RWPE1 (cell line): Measurements from ENCODE around the gene ARHGAP27.
A peak's percentile ranks its signal among the peaks of the same experiment; 100 is the strongest.

ENCODE experiments used
- CTCF ChIA-PET: fragments of 350-600 bp; sonication (Branson Sonifier 250); formaldehyde crosslinking; extraction: SDS; loops from one replicate; lab custom pipeline; 2021; lab: Yijun Ruan, JAX
- POLR2A ChIA-PET: fragments of 400-600 bp; formaldehyde crosslinking; extraction: SDS; loops from one replicate; lab custom pipeline; 2020; ENCODE audit warnings: antibody characterized with exemption; ENCODE audit not compliant: low non-redundant PET; lab: Yijun Ruan, JAX
- DNase-seq: peaks from one replicate; pipeline ENCODE4 v3.0.0; 2012; ENCODE audit warnings: low spot score
- H3K27ac ChIP-seq: fragments of 450-650 bp; 2 replicates; pipeline ENCODE4 v1.5.1; 2017
- TF ChIP-seq, protein P1 (sequence below): fragments of 450-650 bp; conservative IDR thresholded peaks from 2 replicates; pipeline ENCODE4 v1.5.1; 2017; ENCODE audit warnings: low read depth, mild to moderate bottlenecking

Gene ARHGAP27

DNA sequence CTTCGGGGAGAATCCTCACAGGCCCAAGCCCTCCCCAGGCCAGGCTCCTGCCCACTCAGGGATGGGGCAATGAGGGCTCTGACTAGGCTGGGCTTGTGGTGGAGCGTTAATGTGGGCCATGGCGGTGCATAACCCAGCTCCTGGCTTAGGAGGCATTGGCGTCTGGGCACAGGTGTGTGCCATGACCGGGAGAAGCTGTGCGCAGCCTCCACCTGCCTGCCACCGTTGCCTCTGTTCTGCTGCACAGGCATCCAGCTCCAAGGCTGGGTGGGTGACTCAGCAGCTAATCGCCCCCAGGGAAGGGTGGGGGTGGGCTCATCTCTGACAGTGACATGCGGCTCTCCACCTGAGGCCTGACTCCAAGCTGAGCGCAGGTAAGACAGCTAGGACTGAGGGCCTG, 3.5 kb upstream of the ARHGAP27 start:
- POLR2A ChIA-PET = interaction anchor here (0.6 kb wide), 2 partner anchors 55 to 150 kb away, joined by 3 to 4 read pairs; no protein-coding TSS in a partner anchor
- CTCF ChIA-PET = no interaction called here
- TF ChIP-seq, protein P1, sequence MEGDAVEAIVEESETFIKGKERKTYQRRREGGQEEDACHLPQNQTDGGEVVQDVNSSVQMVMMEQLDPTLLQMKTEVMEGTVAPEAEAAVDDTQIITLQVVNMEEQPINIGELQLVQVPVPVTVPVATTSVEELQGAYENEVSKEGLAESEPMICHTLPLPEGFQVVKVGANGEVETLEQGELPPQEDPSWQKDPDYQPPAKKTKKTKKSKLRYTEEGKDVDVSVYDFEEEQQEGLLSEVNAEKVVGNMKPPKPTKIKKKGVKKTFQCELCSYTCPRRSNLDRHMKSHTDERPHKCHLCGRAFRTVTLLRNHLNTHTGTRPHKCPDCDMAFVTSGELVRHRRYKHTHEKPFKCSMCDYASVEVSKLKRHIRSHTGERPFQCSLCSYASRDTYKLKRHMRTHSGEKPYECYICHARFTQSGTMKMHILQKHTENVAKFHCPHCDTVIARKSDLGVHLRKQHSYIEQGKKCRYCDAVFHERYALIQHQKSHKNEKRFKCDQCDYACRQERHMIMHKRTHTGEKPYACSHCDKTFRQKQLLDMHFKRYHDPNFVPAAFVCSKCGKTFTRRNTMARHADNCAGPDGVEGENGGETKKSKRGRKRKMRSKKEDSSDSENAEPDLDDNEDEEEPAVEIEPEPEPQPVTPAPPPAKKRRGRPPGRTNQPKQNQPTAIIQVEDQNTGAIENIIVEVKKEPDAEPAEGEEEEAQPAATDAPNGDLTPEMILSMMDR = no peak
- DNase-seq = no peak
- peak overlapping the region; percentile 89 for H3K27ac ChIP-seq

DNA sequence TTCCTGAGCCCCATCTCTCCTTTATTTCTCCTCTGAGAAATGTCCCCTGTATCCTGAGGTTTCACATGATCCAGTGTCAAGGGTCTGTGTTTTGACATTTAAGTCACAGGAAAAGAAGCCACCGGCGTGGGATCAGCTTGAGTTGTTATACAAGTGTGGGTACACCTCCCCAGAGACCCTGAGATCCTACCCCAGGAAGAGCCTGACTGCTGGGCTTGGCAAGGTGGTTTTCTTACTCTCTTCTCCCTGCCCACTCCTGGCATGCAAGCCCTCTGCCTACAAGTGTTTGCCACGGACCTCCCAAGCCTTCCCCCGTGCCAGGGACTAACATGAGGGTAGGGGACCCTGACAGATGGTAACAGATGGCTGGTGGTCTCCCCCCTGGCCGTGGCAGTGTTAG, 2.8 kb upstream of the ARHGAP27 start:
- peak overlapping the region; percentile 89 for H3K27ac ChIP-seq
- TF ChIP-seq, protein P1 = no peak
- POLR2A ChIA-PET = no interaction called here
- no peak for DNase-seq
- CTCF ChIA-PET = interaction anchor here (0.6 kb wide), 1 partner anchor 459 kb away, joined by 3 read pairs; the partner anchor contains the start of gene MAPT

DNA sequence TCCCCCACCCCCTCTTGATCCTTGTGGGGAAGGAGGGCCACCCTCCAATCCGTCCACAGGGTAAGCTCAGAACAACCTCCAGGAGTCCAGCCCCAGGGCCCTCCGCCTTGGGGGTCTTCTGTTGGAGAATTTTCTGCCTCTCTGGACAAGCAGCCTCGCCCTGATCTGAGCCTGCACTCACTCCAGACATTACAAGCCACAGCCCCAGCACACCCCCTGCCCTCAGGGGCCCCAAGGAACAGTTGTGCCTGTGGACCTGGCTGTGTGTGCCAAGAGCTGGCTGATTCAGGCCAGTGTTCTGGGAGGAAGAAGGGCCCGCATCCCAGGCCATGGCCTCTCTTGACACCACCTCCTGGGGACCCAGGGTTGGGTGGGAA, 477 bp upstream of the ARHGAP27 start:
- ChIA-PET POLR2A (no interaction called here), CTCF (no interaction called here)
- no peak for DNase-seq
- peak overlapping the region; percentile 89 for H3K27ac ChIP-seq
- TF ChIP-seq, protein P1 = no peak

DNA sequence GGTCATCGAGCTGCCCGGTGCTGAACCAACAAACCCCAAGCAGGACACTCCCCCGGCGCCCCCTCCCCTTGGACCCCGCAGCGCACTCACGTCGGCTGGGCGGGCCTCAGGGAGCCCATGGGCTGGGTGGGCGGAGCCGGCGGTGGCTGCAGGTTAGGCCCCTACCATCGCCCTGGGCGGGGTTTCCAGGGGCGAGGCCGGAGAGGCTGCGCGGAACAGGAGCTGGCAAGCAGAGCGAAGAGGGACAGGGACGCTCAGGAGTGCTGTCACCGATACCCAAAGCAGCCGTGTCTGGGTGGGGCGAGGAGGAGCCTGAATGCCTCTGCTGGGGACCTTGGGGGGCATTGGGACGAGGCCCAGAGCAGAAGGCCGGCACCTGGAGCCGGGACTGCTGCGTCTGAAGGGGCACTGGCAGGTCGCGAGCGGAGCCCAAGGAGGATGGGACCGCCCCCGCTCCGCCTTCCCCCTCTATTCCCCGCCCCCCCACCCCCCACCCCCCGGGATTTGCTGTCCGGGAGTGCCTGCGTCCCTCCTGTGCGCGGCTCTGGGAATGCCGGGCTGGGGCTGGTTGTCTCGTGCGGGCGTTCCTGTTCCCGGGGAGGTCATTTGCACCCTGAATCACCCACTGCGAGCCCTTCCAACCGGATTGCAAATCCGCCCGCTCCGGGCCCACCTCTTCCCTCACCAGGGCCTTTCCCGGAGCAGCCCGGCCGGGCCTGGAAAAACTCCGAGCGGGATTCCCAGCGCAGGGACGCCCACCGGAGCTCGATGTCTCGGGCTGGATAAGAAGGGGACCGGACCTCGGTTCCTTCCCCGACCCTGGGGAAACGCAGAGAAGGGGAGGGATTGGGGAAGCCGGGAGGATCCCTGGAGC, 902 bp downstream of the ARHGAP27 start:
- POLR2A ChIA-PET = interaction anchor here (0.6 to 1.0 kb wide), 2 partner anchors 115 to 154 kb away, joined by 4 read pairs; no protein-coding TSS in a partner anchor

DNA sequence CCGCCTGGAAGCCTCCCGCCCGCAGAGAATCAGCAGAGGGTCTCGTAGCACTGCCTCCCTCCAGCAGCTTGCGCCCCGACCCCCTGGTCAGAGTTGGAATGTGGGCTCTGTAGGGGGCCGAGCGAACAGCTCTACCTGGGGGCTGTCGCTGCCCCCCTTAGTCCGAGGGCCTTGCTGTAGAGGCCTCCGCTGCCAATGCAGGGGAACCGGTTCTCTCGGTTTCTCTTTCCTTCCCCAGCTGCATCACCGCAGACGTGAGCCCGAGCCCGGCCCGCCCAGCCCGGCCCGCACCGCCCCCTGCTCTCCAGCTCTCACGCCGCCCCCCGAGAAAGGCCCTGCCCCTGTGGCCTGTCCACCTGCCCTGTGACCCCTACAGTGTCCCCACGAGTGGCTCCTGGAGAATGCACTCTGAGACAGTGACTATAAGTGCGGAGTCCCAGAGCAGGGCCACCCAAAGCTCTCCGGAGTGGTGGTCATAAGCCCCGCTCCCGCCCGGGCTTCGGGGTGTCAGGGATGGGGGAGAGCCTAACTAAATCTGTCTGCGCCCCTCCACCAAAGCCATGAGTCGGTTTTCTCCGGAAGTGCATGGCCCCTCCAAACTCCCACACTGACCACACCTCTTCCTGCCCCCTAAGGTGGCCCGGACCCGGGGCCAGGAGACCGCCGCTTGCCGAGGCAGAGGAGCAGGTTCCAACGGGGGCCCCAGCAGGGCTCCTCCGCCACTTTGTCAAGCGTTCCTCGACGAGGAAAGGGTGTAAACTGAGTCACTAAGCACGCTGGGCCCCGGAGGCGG, 1.7 kb downstream of the ARHGAP27 start:
- DNase-seq = peak; percentile 69
- H3K27ac ChIP-seq = peak overlapping the region; percentile 89
- ChIA-PET CTCF (interaction anchor here (1.1 kb wide), 1 partner anchor 161 kb away, joined by 3 read pairs; no protein-coding TSS in a partner anchor), POLR2A (interaction anchor here (0.6 to 1.0 kb wide), 3 partner anchors 114 to 506 kb away, joined by 4 read pairs; no protein-coding TSS in a partner anchor)
- TF ChIP-seq, protein P1 = no peak

More for the DNA sequence above, 902 bp downstream of the ARHGAP27 start:
- peak; percentile 94 for DNase-seq
- CTCF ChIA-PET = interaction anchor here (0.6 to 1.1 kb wide), 2 partner anchors 160 to 420 kb away, joined by 3 read pairs; no protein-coding TSS in a partner anchor
- peak overlapping the region; percentile 89 for H3K27ac ChIP-seq
- TF ChIP-seq, protein P1 = no peak
